ENCODE measurements around the gene PTGFRN. TPM values are rescaled to one million over a fixed set of nuclear protein-coding genes. Genes with fewer than 3 reads are reported as not detected.

Gene PTGFRN
- total RNA-seq, 2 experiments from 2014 or later: 11.6 to 11.8 TPM

Other genes starting within 250 kb of the PTGFRN start
- gene IGSF3, start 242.2 kb upstream of the PTGFRN start, total RNA-seq: 1 to 10 TPM; 3.8 to 4.1 TPM
- 100 to 1,000 TPM; 287 to 291 TPM for gene CD2, start 155.5 kb upstream of the PTGFRN start, total RNA-seq
- under 1 TPM; 0.30 to 0.60 TPM for gene CD101, start 91.8 kb downstream of the PTGFRN start, total RNA-seq
- gene TTF2, start 150.4 kb downstream of the PTGFRN start, total RNA-seq: 100 to 1,000 TPM in 1 of 2 experiments, 10 to 100 TPM in 1; 99.7 to 108 TPM
- gene TRIM45, start 211.8 kb downstream of the PTGFRN start, total RNA-seq: under 1 TPM; 0.37 to 0.62 TPM